Loucy (cell line): ENCODE measurements around the gene TGM3.
A peak's percentile ranks its signal among the peaks of the same experiment; 100 is the strongest.

Experiments used
- H2AFZ ChIP-seq: fragments of 200-600 bp; sonication (generic); 2 replicates; pipeline ENCODE4 v1.6.0; 2016; ENCODE audit warnings: antibody characterized with exemption, mild to moderate bottlenecking, low read length, moderate library complexity
- H3F3A ChIP-seq: fragments of 200-600 bp; 2 replicates; pipeline ENCODE4 v1.6.0; 2016; ENCODE audit warnings: antibody characterized with exemption, low read depth, mild to moderate bottlenecking
- H3K27me3 ChIP-seq: fragments of 200-600 bp; sonication (generic); 2 replicates; pipeline ENCODE4 v1.6.1; 2014; ENCODE audit warnings: low read length, mild to moderate bottlenecking; ENCODE audit not compliant: insufficient read depth, poor library complexity, severe bottlenecking
- H3K36me3 ChIP-seq: fragments of 200-600 bp; sonication (generic); 2 replicates; pipeline ENCODE4 v1.6.1; 2016; ENCODE audit warnings: low read length; ENCODE audit not compliant: insufficient read depth
- H3K4me1 ChIP-seq: fragments of 200-600 bp; sonication (generic); 2 replicates; pipeline ENCODE4 v1.5.1; 2014; ENCODE audit warnings: low read length, mild to moderate bottlenecking; ENCODE audit not compliant: insufficient read depth, poor library complexity, severe bottlenecking
- H3K4me2 ChIP-seq: fragments of 200-600 bp; sonication (generic); 2 replicates; pipeline ENCODE4 v1.6.0; 2014; ENCODE audit warnings: antibody characterized with exemption, low read length, low read depth, mild to moderate bottlenecking; ENCODE audit not compliant: poor library complexity, severe bottlenecking
- H3K4me3 ChIP-seq: fragments of 200-600 bp; sonication (generic); 2 replicates; pipeline ENCODE4 v1.5.1; 2014; ENCODE audit warnings: low read length, mild to moderate bottlenecking, mixed read lengths; ENCODE audit not compliant: poor library complexity, severe bottlenecking
- H3K79me2 ChIP-seq: fragments of 200-600 bp; sonication (generic); 2 replicates; pipeline ENCODE4 v1.6.1; 2014; ENCODE audit warnings: low read length; ENCODE audit not compliant: insufficient read depth
- H3K9ac ChIP-seq: fragments of 200-600 bp; sonication (generic); 2 replicates; pipeline ENCODE4 v1.6.0; 2014; ENCODE audit warnings: mild to moderate bottlenecking, low read depth, low read length, moderate library complexity; ENCODE audit not compliant: poor library complexity, severe bottlenecking
- H3K9me2 ChIP-seq: fragments of 200-600 bp; sonication (generic); replicated peaks from 2 replicates; pipeline ENCODE4 v1.6.1; 2016; ENCODE audit warnings: low read depth, low read length, mixed read lengths
- H3K9me3 ChIP-seq: fragments of 200-600 bp; sonication (generic); 2 replicates; pipeline ENCODE4 v1.6.1; 2014; ENCODE audit warnings: mild to moderate bottlenecking, antibody characterized with exemption, low read length, low read depth; ENCODE audit not compliant: insufficient read depth
- H4K20me1 ChIP-seq: fragments of 200-600 bp; sonication (generic); 2 replicates; pipeline ENCODE4 v1.6.0; 2014; ENCODE audit warnings: antibody characterized with exemption, low read length, mild to moderate bottlenecking; ENCODE audit not compliant: insufficient read depth, poor library complexity, severe bottlenecking
- EZH2phosphoT487 ChIP-seq: fragments of 200-600 bp; IDR thresholded peaks from 2 replicates; pipeline ENCODE4 v1.6.1; 2018; ENCODE audit warnings: antibody characterized with exemption, mild to moderate bottlenecking, moderate library complexity, borderline replicate concordance
- TF ChIP-seq, protein P1 (sequence below): fragments of 200-600 bp; sonication (generic); conservative IDR thresholded peaks from 2 replicates; pipeline ENCODE4 v1.5.1; 2014; ENCODE audit warnings: mild to moderate bottlenecking, antibody characterized with exemption, low read length

Gene TGM3

DNA sequence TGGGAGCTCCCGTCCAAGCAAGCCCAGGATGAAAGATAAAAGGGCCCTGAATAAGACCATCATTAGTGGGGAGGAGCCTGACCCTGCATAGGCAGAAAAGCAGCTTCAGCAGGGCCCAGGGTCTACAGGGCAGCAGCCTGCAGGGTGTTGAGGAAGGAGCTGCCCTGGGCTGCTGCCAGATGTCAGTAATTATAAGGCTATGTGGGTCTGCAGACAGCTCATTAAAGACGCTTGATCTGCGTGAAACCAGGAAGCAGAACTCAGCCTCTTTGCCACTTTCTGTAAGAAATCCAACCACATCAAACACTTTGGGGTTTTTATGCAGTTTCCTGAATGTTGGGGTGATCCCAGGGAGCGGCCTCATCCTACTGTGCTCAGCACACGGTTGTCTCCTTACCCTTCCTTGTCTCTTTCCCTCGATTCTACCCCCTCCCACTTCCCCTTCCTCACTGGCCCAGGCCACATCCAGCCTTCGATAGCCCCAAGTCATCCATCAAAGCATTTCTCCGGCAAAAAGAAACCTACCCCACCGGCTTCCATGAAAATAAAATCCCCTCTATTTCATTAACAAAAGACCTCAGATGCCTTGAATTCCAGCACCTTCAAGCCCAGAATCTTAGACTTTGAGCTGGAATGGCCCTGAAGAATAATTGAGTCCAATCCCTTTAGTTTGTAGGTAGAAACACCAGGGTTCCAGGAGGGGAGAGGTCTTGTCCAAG, 83.9 kb downstream of the TGM3 start:
- Histone ChIP-seq H3K4me3 (peak overlapping the region; percentile 61), H4K20me1 (no peaks in the 10 kb centered on the region), H3K79me2 (no peaks in the 10 kb centered on the region), H3K4me1 (peaks cover 38% of the 10 kb centered on the region), H3K4me2 (peak overlapping the region; percentile 84), H3K36me3 (no peaks in the 10 kb centered on the region), H3F3A (no peaks in the 10 kb centered on the region; the same call in 1 of the 2 replicates), H2AFZ (no peak overlapping the region), H3K27me3 (no peaks in the 10 kb centered on the region), H3K9ac (peak overlapping the region; percentile 54), H3K9me2 (no peaks in the 10 kb centered on the region), H3K9me3 (no peaks in the 10 kb centered on the region)
- peak; percentile 63; the same call in 1 of the 2 replicates for TF ChIP-seq EZH2phosphoT487
- TF ChIP-seq, protein P1, sequence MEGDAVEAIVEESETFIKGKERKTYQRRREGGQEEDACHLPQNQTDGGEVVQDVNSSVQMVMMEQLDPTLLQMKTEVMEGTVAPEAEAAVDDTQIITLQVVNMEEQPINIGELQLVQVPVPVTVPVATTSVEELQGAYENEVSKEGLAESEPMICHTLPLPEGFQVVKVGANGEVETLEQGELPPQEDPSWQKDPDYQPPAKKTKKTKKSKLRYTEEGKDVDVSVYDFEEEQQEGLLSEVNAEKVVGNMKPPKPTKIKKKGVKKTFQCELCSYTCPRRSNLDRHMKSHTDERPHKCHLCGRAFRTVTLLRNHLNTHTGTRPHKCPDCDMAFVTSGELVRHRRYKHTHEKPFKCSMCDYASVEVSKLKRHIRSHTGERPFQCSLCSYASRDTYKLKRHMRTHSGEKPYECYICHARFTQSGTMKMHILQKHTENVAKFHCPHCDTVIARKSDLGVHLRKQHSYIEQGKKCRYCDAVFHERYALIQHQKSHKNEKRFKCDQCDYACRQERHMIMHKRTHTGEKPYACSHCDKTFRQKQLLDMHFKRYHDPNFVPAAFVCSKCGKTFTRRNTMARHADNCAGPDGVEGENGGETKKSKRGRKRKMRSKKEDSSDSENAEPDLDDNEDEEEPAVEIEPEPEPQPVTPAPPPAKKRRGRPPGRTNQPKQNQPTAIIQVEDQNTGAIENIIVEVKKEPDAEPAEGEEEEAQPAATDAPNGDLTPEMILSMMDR: no peak

DNA sequence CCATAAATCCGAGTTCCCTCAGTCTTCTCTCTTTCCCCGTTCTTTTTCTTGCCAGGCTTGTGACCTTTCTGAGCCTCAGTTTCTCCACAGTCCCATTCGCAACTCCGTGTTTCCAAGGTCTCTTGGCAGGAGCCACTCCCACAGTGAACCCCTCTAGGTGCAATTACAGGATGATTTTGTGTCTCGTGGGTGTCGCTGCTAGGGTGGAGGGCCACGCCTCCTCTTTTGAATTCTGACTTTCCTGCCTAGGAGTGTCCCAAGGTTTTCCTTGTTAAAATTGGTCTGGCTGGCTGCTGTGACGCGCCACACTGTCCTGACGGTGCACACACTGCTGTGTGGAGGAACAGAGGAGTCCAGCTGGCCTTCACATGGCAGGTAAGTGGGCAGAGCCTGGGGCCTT, 84.8 kb downstream of the TGM3 start, which contains the start of gene TGM6:
Gene TGM6, plus strand, starts transcription at position 301 of the 400 bp plus-strand sequence. Its CDS starts 68 bp downstream, at position 369.
- Histone ChIP-seq H2AFZ (no peak within 1 kb of the TSS), H3K27me3 (no peaks in the 10 kb centered on the region), H3K79me2 (no peaks in the 10 kb centered on the region), H4K20me1 (no peaks in the 10 kb centered on the region), H3K4me2 (peak within 1 kb of the TSS; percentile 84), H3K36me3 (no peaks in the 10 kb centered on the region), H3K9me2 (no peaks in the 10 kb centered on the region), H3K4me1 (peaks cover 38% of the 10 kb centered on the region), H3K4me3 (peak within 1 kb of the TSS; percentile 61), H3K9me3 (no peaks in the 10 kb centered on the region), H3K9ac (peak within 1 kb of the TSS; percentile 54), H3F3A (no peaks in the 10 kb centered on the region; the same call in 1 of the 2 replicates)
- TF ChIP-seq EZH2phosphoT487: no peak
- TF ChIP-seq, protein P1: no peak

DNA sequence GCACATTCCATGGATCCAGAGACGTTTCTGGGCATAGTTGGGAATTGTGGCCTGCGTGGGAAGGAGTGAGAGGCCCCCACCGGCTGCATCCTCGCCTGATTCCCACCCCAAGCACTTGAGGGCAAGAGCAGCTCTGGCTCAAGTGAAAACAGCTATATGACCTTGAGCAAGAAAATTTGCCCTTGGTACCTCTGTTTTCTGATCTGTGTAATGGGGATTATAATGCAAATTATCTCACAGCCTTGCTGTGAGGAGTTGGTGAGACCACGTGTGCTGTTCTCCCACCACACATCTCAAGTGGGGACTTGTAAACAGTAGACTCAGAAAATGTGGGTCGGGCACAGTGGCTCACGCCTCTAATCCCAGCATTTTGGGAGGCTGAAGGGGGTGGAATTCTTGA, 85.5 kb downstream of the TGM3 start:
- Histone ChIP-seq H3K4me2 (no peak overlapping the region), H3K4me1 (peaks cover 38% of the 10 kb centered on the region), H3F3A (no peaks in the 10 kb centered on the region; the same call in 1 of the 2 replicates), H3K9me3 (no peaks in the 10 kb centered on the region), H3K9ac (no peak overlapping the region), H3K9me2 (no peaks in the 10 kb centered on the region), H4K20me1 (no peaks in the 10 kb centered on the region), H3K27me3 (no peaks in the 10 kb centered on the region), H3K4me3 (no peak overlapping the region), H3K79me2 (no peaks in the 10 kb centered on the region), H3K36me3 (no peaks in the 10 kb centered on the region), H2AFZ (no peak overlapping the region)
- TF ChIP-seq EZH2phosphoT487: no peak
- TF ChIP-seq, protein P1: no peak
